GM23248 (cell line): ENCODE measurements around the gene FAM114A2. TPM values are rescaled to one million over a fixed set of nuclear protein-coding genes. Genes with fewer than 3 reads are reported as not detected.
A peak's percentile ranks its signal among the peaks of the same experiment; 100 is the strongest.

Source experiments
- DNase-seq: peaks from one replicate; pipeline ENCODE4 v3.0.0-alpha.2; 2015
- H2AFZ ChIP-seq: fragments of 200-600 bp; sonication (generic); 2 replicates; pipeline ENCODE4 v1.6.1; 2016; ENCODE audit warnings: antibody characterized with exemption
- H3F3A ChIP-seq: fragments of 200-600 bp; sonication (generic); 2 replicates; pipeline ENCODE4 v1.6.1; 2016; ENCODE audit warnings: mild to moderate bottlenecking, antibody characterized with exemption, mixed run types; ENCODE audit not compliant: insufficient read depth
- H3K27ac ChIP-seq: fragments of 200-600 bp; sonication (generic); 2 replicates; pipeline ENCODE4 v1.5.1; 2016; ENCODE audit warnings: mild to moderate bottlenecking
- H3K27me3 ChIP-seq: fragments of 200-600 bp; sonication (generic); replicated peaks from 2 replicates; pipeline ENCODE4 v1.6.1; 2016; ENCODE audit warnings: mild to moderate bottlenecking; ENCODE audit not compliant: insufficient read depth
- H3K36me3 ChIP-seq: fragments of 200-600 bp; sonication (generic); 2 replicates; pipeline ENCODE4 v1.6.1; 2016; ENCODE audit warnings: low read depth, mild to moderate bottlenecking
- H3K4me1 ChIP-seq: fragments of 200-600 bp; sonication (generic); 2 replicates; pipeline ENCODE4 v1.6.1; 2016; ENCODE audit warnings: mild to moderate bottlenecking; ENCODE audit not compliant: insufficient read depth
- H3K4me2 ChIP-seq: fragments of 200-600 bp; sonication (generic); one replicate; pipeline ENCODE4 v1.6.1; 2016; ENCODE audit warnings: mild to moderate bottlenecking; ENCODE audit not compliant: unreplicated experiment
- H3K4me3 ChIP-seq: fragments of 200-600 bp; sonication (generic); 2 replicates; pipeline ENCODE4 v1.5.1; 2016; ENCODE audit warnings: mild to moderate bottlenecking
- H3K79me2 ChIP-seq: fragments of 200-600 bp; sonication (generic); 2 replicates; pipeline ENCODE4 v1.6.1; 2016; ENCODE audit warnings: mild to moderate bottlenecking; ENCODE audit not compliant: insufficient read depth
- H3K9ac ChIP-seq: fragments of 200-600 bp; sonication (generic); 2 replicates; pipeline ENCODE4 v1.6.1; 2016; ENCODE audit warnings: mild to moderate bottlenecking
- H3K9me2 ChIP-seq: fragments of 200-600 bp; sonication (generic); 2 replicates; pipeline ENCODE4 v1.6.1; 2016; ENCODE audit warnings: mixed run types, mild to moderate bottlenecking, moderate library complexity; ENCODE audit not compliant: insufficient read depth
- H3K9me3 ChIP-seq: fragments of 200-600 bp; sonication (generic); one replicate; pipeline ENCODE4 v1.6.1; 2017; ENCODE audit warnings: low read depth
- H4K20me1 ChIP-seq: fragments of 200-600 bp; sonication (generic); 2 replicates; pipeline ENCODE4 v1.6.0; 2016; ENCODE audit not compliant: insufficient read depth
- EZH2 ChIP-seq: fragments of 200-600 bp; sonication (generic); IDR thresholded peaks from 2 replicates; pipeline ENCODE4 v1.6.1; 2018; ENCODE audit warnings: antibody characterized with exemption, mild to moderate bottlenecking; ENCODE audit not compliant: insufficient read depth, poor library complexity, severe bottlenecking
- EZH2phosphoT487 ChIP-seq: fragments of 200-600 bp; sonication (generic); IDR thresholded peaks from 2 replicates; pipeline ENCODE4 v1.6.1; 2018; ENCODE audit warnings: antibody characterized with exemption, moderate library complexity, mild to moderate bottlenecking, low read depth; ENCODE audit not compliant: insufficient read depth
- WGBS, 2 experiments: methylation state at CpG; one replicate each; pipeline ENCODE4 v1.1.6; 2015 to 2017; ENCODE audit warnings: low lambda C conversion rate in 2 of 2, low coverage in 1 of 2; ENCODE audit errors: missing lambda C conversion rate in 2 of 2; 5-methylcytosine and 5-hydroxymethylcytosine counted together
- in situ Hi-C: fragments of 300-500 bp; cut with MboI; formaldehyde crosslinking; loops from 2 replicates; pipeline ENCODE4 v1.15.0; 2020
- polyA plus RNA-seq: library from polyadenylated mRNA; unstranded; fragments of >200 nt; fragmentation: Nextera tagmentation; extraction: Ambion mirVana; gene quantifications from 2 replicates; pipeline ENCODE4 v1.2.1, GENCODE V29; 2016
- total RNA-seq: library from RNA; depleted of rRNA; stranded (reverse); fragments of >200 nt; shearing (Covaris generic); gene quantifications from 2 replicates; pipeline ENCODE4 v1.2.3, GENCODE V29; 2014

FAM114A2 gene
- total and polyA plus RNA-seq, 2 experiments from 2014 or later = 20.2 to 27.0 TPM

- in situ Hi-C loops = loop anchor here (25.0 kb wide), 1 partner anchor 633 kb away; no protein-coding TSS in a partner anchor
- no peak for DNase-seq
- no peaks in the 10 kb centered on the region for H3K79me2 ChIP-seq
- H3K4me3 ChIP-seq = no peak overlapping the region
- H3K9me2 ChIP-seq = no peaks in the 10 kb centered on the region
- no peaks in the 10 kb centered on the region for H3K27me3 ChIP-seq
- no peak for TF ChIP-seq EZH2phosphoT487
- no peak for TF ChIP-seq EZH2
- no peak overlapping the region for H2AFZ ChIP-seq
- H3K27ac ChIP-seq = no peak overlapping the region
- no peak overlapping the region for H3K4me2 ChIP-seq
- no peaks in the 10 kb centered on the region for H3K4me1 ChIP-seq
- no peaks in the 10 kb centered on the region for H3K36me3 ChIP-seq
- WGBS, 2 experiments = 77 to 89% methylated on average over 4 of the region's 4 CpGs
- no peaks in the 10 kb centered on the region for H4K20me1 ChIP-seq
- H3K9me3 ChIP-seq = no peaks in the 10 kb centered on the region
- H3K9ac ChIP-seq = no peak overlapping the region
- H3F3A ChIP-seq = no peaks in the 10 kb centered on the region
Observed at GRCh38 chr5:153979028-153979783, 59.5 kb downstream of the FAM114A2 start.

- in situ Hi-C loops = loop anchor here (25.0 kb wide), 2 partner anchors 638 to 812 kb away; no protein-coding TSS in a partner anchor
- H3K9me3 ChIP-seq = no peaks in the 10 kb centered on the region
- H3K9ac ChIP-seq = no peak overlapping the region
- no peaks in the 10 kb centered on the region for H3K79me2 ChIP-seq
- no peak overlapping the region for H3K4me2 ChIP-seq
- TF ChIP-seq EZH2 (no peak), EZH2phosphoT487 (no peak)
- no peaks in the 10 kb centered on the region for H3K4me1 ChIP-seq
- no peaks in the 10 kb centered on the region for H3K36me3 ChIP-seq
- H3K9me2 ChIP-seq = no peaks in the 10 kb centered on the region
- no peak overlapping the region for H2AFZ ChIP-seq
- no peaks in the 10 kb centered on the region for H3K27me3 ChIP-seq
- H3K27ac ChIP-seq = no peak overlapping the region
- peak; percentile 35 for DNase-seq
- no peaks in the 10 kb centered on the region for H3F3A ChIP-seq
- H4K20me1 ChIP-seq = no peaks in the 10 kb centered on the region
- no peak overlapping the region for H3K4me3 ChIP-seq
Observed at GRCh38 chr5:153974813-153975163, 63.9 kb downstream of the FAM114A2 start.

- in situ Hi-C loops = loop anchor here (25.0 kb wide), 1 partner anchor 812 kb away; no protein-coding TSS in a partner anchor
- H3K9me3 ChIP-seq = no peaks in the 10 kb centered on the region
- no peaks in the 10 kb centered on the region for H3K36me3 ChIP-seq
- no peak for TF ChIP-seq EZH2
- no peak for TF ChIP-seq EZH2phosphoT487
- no peak overlapping the region for H3K4me3 ChIP-seq
- WGBS, 2 experiments = 8 to 14% methylated on average over 7 of the region's 7 CpGs
- H3K4me1 ChIP-seq = no peaks in the 10 kb centered on the region
- H3F3A ChIP-seq = no peaks in the 10 kb centered on the region
- no peak overlapping the region for H2AFZ ChIP-seq
- H3K27ac ChIP-seq = no peak overlapping the region
- peak; percentile 71 for DNase-seq
- H4K20me1 ChIP-seq = no peaks in the 10 kb centered on the region
- no peak overlapping the region for H3K9ac ChIP-seq
- H3K9me2 ChIP-seq = no peaks in the 10 kb centered on the region
- no peaks in the 10 kb centered on the region for H3K27me3 ChIP-seq
- H3K79me2 ChIP-seq = no peaks in the 10 kb centered on the region
- H3K4me2 ChIP-seq = no peak overlapping the region
Observed at GRCh38 chr5:153974131-153974812, 64.4 kb downstream of the FAM114A2 start.

GRCh38 chr5:153972240-153972639 lies 66.5 kb downstream of the FAM114A2 start:
- no peaks in the 10 kb centered on the region for H3K4me1 ChIP-seq
- WGBS, 2 experiments = 40 to 47% methylated on average over 2 of the region's 2 CpGs
- TF ChIP-seq EZH2 (no peak), EZH2phosphoT487 (no peak)
- no peaks in the 10 kb centered on the region for H3K27me3 ChIP-seq
- in situ Hi-C loops = loop anchor here (25.0 kb wide), 1 partner anchor 810 kb away; no protein-coding TSS in a partner anchor
- no peaks in the 10 kb centered on the region for H4K20me1 ChIP-seq
- H3K9ac ChIP-seq = no peak overlapping the region
- no peak overlapping the region for H3K4me2 ChIP-seq
- no peaks in the 10 kb centered on the region for H3K79me2 ChIP-seq
- no peaks in the 10 kb centered on the region for H3K9me2 ChIP-seq
- DNase-seq = no peak
- no peak overlapping the region for H3K27ac ChIP-seq
- no peaks in the 10 kb centered on the region for H3F3A ChIP-seq
- no peak overlapping the region for H2AFZ ChIP-seq
- H3K9me3 ChIP-seq = no peaks in the 10 kb centered on the region
- H3K4me3 ChIP-seq = no peak overlapping the region
- no peaks in the 10 kb centered on the region for H3K36me3 ChIP-seq
